ENCODE measurements around the gene LCE6A. TPM values are rescaled to one million over a fixed set of nuclear protein-coding genes. Genes with fewer than 3 reads are reported as not detected.
A peak's percentile ranks its signal among the peaks of the same experiment; 100 is the strongest.

Gene LCE6A
- polyA plus RNA-seq, 3 donors: not detected

- no peaks in the 10 kb centered on the region for H3K79me2 ChIP-seq (ENCODE audit: insufficient read depth, low read length)
- 11% methylated on average over 1 of the region's 1 CpG for WGBS (ENCODE audit: insufficient coverage)
- H2AFZ ChIP-seq (ENCODE audit: insufficient read depth, low read depth, low read length, poor library complexity, severe bottlenecking): no peak within 1 kb of the TSS
- H3K9ac ChIP-seq (ENCODE audit: insufficient read depth, low read length, poor library complexity, severe bottlenecking): no peak within 1 kb of the TSS
- no peak within 1 kb of the TSS for H3K4me2 ChIP-seq (replicated peaks; ENCODE audit: extremely low read depth, low read length, poor library complexity, severe bottlenecking)
- H3K9me3 Mint-ChIP-seq: peaks cover 0 to 3% (median 0%) of the 10 kb centered on the region in 7 donors
- H3K27ac ChIP-seq (ENCODE audit: low read depth in 1 of 2, low read length in 2 of 2): no peak within 1 kb of the TSS
- H3K27me3 ChIP-seq (ENCODE audit: control insufficient read depth in 2 of 2, insufficient read depth in 2 of 2, low read length in 2 of 2): no peaks in the 10 kb centered on the region
- H3K36me3 ChIP-seq (replicated peaks in 1 of 2; ENCODE audit: control insufficient read depth in 1 of 2, insufficient read depth in 2 of 2, low read length in 2 of 2): no peaks in the 10 kb centered on the region
- H4K20me1 ChIP-seq (ENCODE audit: insufficient read depth, low read length): no peaks in the 10 kb centered on the region
- no peak within 1 kb of the TSS for H3K4me3 ChIP-seq (replicated peaks in 1 of 3; ENCODE audit: low read depth in 2 of 3, low read length in 3 of 3)
- H3K4me1 ChIP-seq (ENCODE audit: control insufficient read depth in 1 of 2, insufficient read depth in 2 of 2, low read length in 2 of 2): no peaks in the 10 kb centered on the region
- intact Hi-C loops (cut with micrococcal nuclease): no loop called here
- H3K27ac Mint-ChIP-seq: no peak within 1 kb of the TSS
- no peaks in the 10 kb centered on the region for H3K4me1 Mint-ChIP-seq
- no peaks in the 10 kb centered on the region for H3K9me3 ChIP-seq (replicated peaks in 1 of 2; ENCODE audit: control insufficient read depth in 1 of 2, insufficient read depth in 1 of 2, low read length in 2 of 2)
- no peaks in the 10 kb centered on the region for H3K36me3 Mint-ChIP-seq
- no peak within 1 kb of the TSS for H3K4me3 Mint-ChIP-seq
- DNase-seq: no peak
- TF ChIP-seq CTCF (IDR thresholded peaks at IDR 0.05): peak; percentile 26
- H3K27me3 Mint-ChIP-seq (ENCODE audit: low read depth in 3 of 3): peaks cover 2 to 10% (median 2%) of the 10 kb centered on the region in 3 donors
Measured at GRCh38 chr1:152878042-152878441, 35.4 kb downstream of the LCE6A start, which contains the start of gene SMCP. TSS of gene SMCP (plus strand) at chr1:152878322. CDS start at chr1:152884423, 6,101 bp downstream.

- no peak for DNase-seq
- Histone ChIP-seq H3K4me1 (ENCODE audit: control insufficient read depth in 1 of 2, insufficient read depth in 2 of 2, low read length in 2 of 2) (no peaks in the 10 kb centered on the region), H2AFZ (ENCODE audit: insufficient read depth, low read depth, low read length, poor library complexity, severe bottlenecking) (no peak overlapping the region), H3K27me3 (ENCODE audit: control insufficient read depth in 2 of 2, insufficient read depth in 2 of 2, low read length in 2 of 2) (no peaks in the 10 kb centered on the region), H3K27ac (ENCODE audit: low read depth in 1 of 2, low read length in 2 of 2) (no peak overlapping the region), H3K79me2 (ENCODE audit: insufficient read depth, low read length) (no peaks in the 10 kb centered on the region), H3K4me3 (replicated peaks in 1 of 3; ENCODE audit: low read depth in 2 of 3, low read length in 3 of 3) (no peak overlapping the region), H4K20me1 (ENCODE audit: insufficient read depth, low read length) (no peaks in the 10 kb centered on the region), H3K9ac (ENCODE audit: insufficient read depth, low read length, poor library complexity, severe bottlenecking) (no peak overlapping the region), H3K9me3 (replicated peaks in 1 of 2; ENCODE audit: control insufficient read depth in 1 of 2, insufficient read depth in 1 of 2, low read length in 2 of 2) (no peaks in the 10 kb centered on the region), H3K4me2 (replicated peaks; ENCODE audit: extremely low read depth, low read length, poor library complexity, severe bottlenecking) (no peak overlapping the region), H3K36me3 (replicated peaks in 1 of 2; ENCODE audit: control insufficient read depth in 1 of 2, insufficient read depth in 2 of 2, low read length in 2 of 2) (no peaks in the 10 kb centered on the region)
- Mint-ChIP-seq H3K9me3 (peaks cover 0 to 3% (median 2%) of the 10 kb centered on the region in 7 donors), H3K4me1 (peaks cover 5% of the 10 kb centered on the region), H3K36me3 (no peaks in the 10 kb centered on the region), H3K27ac (no peak overlapping the region), H3K27me3 (ENCODE audit: low read depth in 3 of 3) (peaks cover 2 to 5% (median 3%) of the 10 kb centered on the region in 3 donors), H3K4me3 (no peak overlapping the region)
- TF ChIP-seq CTCF (IDR thresholded peaks at IDR 0.05): no peak
- intact Hi-C loops (cut with micrococcal nuclease): no loop called here
Measured at GRCh38 chr1:152879559-152880198, 37.0 kb downstream of the LCE6A start.
